ENCODE results near the gene ABTB2. TPM values are rescaled to one million over a fixed set of nuclear protein-coding genes. Genes with fewer than 3 reads are reported as not detected.

ABTB2 gene
- polyA plus RNA-seq, 2 of the 4 experiments (the other 2 are of a cell fraction), result 8.9 to 15.4 TPM

DNA sequence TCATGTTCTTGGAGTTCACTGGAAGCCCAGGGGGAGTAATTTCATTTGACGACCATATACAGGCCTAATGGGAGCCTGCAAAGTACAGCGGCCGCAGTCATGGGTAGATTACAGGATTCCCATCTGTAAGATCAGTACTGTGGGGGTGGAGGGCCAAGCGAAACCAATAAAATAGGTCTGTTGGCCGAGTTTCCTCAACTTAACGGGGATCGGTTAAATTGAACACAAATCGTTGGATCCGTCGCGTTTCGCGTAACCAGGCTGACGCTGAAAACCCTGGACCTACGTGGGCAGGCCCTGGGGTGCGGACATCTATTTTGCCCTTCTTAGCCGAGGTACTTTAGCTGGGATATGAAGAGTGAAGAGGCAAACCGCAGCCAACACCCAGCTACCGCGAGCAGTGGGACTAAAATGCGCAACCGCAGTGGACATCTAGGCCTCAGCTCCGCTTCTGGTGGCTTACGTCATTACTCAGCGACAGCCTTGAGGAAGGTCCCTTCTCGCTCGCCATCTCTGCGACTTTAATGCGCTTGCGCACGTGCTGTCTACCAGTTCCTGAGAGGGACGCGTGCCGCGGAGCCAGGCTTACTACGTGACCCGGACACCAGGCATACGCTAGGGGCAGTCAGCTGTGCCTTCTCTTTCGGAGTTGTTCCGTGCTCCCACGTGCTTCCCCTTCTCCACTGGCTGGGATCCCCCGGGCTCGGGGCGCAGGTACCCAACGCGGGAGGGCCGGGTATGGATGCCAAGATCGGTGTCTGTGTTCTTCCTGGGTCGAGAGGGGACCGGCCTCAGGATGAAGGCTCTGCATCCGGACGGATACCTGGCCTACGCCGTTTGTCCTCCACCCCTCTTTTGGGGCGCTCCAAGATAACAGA lies 252.5 kb downstream of the ABTB2 start, which contains the start of gene NAT10 (continued):
- TF ChIP-seq, protein P1, sequence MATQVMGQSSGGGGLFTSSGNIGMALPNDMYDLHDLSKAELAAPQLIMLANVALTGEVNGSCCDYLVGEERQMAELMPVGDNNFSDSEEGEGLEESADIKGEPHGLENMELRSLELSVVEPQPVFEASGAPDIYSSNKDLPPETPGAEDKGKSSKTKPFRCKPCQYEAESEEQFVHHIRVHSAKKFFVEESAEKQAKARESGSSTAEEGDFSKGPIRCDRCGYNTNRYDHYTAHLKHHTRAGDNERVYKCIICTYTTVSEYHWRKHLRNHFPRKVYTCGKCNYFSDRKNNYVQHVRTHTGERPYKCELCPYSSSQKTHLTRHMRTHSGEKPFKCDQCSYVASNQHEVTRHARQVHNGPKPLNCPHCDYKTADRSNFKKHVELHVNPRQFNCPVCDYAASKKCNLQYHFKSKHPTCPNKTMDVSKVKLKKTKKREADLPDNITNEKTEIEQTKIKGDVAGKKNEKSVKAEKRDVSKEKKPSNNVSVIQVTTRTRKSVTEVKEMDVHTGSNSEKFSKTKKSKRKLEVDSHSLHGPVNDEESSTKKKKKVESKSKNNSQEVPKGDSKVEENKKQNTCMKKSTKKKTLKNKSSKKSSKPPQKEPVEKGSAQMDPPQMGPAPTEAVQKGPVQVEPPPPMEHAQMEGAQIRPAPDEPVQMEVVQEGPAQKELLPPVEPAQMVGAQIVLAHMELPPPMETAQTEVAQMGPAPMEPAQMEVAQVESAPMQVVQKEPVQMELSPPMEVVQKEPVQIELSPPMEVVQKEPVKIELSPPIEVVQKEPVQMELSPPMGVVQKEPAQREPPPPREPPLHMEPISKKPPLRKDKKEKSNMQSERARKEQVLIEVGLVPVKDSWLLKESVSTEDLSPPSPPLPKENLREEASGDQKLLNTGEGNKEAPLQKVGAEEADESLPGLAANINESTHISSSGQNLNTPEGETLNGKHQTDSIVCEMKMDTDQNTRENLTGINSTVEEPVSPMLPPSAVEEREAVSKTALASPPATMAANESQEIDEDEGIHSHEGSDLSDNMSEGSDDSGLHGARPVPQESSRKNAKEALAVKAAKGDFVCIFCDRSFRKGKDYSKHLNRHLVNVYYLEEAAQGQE (IDR thresholded peaks at IDR 0.05), result peak; percentile 61
- no peak for TF ChIP-seq NR3C1 (IDR thresholded peaks at IDR 0.05)
- TF ChIP-seq TFCP2L1 (CRISPR knock-in tag; IDR thresholded peaks at IDR 0.05), result peak; percentile 89
- peak; percentile 86 for TF ChIP-seq RARB (CRISPR knock-in tag; IDR thresholded peaks at IDR 0.05)
- TF ChIP-seq HEYL (CRISPR knock-in tag; IDR thresholded peaks at IDR 0.05), result no peak
- no peak for TF ChIP-seq CEBPB (IDR thresholded peaks at IDR 0.05)
- peak; percentile 74 for TF ChIP-seq CHD2 (IDR thresholded peaks at IDR 0.05; ENCODE audit: low read length, partially characterized antibody)
- TF ChIP-seq ELK1 (IDR thresholded peaks at IDR 0.05; ENCODE audit: low read depth, low read length), result no peak
- TF ChIP-seq SMC3 (IDR thresholded peaks at IDR 0.05), result 0 out of 3 replicates have a peak, but pooled peaks have one; percentile 23
- TF ChIP-seq MAFK (IDR thresholded peaks at IDR 0.05; ENCODE audit: partially characterized antibody), result no peak
- TF ChIP-seq, protein P2, sequence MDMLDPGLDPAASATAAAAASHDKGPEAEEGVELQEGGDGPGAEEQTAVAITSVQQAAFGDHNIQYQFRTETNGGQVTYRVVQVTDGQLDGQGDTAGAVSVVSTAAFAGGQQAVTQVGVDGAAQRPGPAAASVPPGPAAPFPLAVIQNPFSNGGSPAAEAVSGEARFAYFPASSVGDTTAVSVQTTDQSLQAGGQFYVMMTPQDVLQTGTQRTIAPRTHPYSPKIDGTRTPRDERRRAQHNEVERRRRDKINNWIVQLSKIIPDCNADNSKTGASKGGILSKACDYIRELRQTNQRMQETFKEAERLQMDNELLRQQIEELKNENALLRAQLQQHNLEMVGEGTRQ (IDR thresholded peaks at IDR 0.05), result peak; percentile 81
- TF ChIP-seq E2F6 (IDR thresholded peaks at IDR 0.05; ENCODE audit: borderline replicate concordance, low read depth), result 0 out of 2 replicates have a peak, but pooled peaks have one; percentile 22
- TF ChIP-seq JUN (IDR thresholded peaks at IDR 0.05), result peak; percentile 72 to 96; a peak in 4 of 5 replicates
- TF ChIP-seq CTCF (IDR thresholded peaks at IDR 0.05), result no peak
- TF ChIP-seq HOXB5 (CRISPR knock-in tag; IDR thresholded peaks at IDR 0.05), result 0 out of 2 replicates have a peak, but pooled peaks have one; percentile 65
- TF ChIP-seq ZC3H11A (IDR thresholded peaks at IDR 0.05), result no peak; the same call in 1 of the 2 replicates
- peak; percentile 80 for TF ChIP-seq PHF8 (IDR thresholded peaks at IDR 0.05; ENCODE audit: borderline replicate concordance, low read depth)
- TF ChIP-seq RNF2 (IDR thresholded peaks at IDR 0.05; ENCODE audit: borderline replicate concordance, low read depth), result no peak
- TF ChIP-seq FOSB (CRISPR knock-in tag; IDR thresholded peaks at IDR 0.05), result peak; percentile 84; the same call in 1 of the 2 replicates
- no peak for TF ChIP-seq HOXB13 (CRISPR knock-in tag; IDR thresholded peaks at IDR 0.05; ENCODE audit: low read depth)
- TF ChIP-seq, protein P3, sequence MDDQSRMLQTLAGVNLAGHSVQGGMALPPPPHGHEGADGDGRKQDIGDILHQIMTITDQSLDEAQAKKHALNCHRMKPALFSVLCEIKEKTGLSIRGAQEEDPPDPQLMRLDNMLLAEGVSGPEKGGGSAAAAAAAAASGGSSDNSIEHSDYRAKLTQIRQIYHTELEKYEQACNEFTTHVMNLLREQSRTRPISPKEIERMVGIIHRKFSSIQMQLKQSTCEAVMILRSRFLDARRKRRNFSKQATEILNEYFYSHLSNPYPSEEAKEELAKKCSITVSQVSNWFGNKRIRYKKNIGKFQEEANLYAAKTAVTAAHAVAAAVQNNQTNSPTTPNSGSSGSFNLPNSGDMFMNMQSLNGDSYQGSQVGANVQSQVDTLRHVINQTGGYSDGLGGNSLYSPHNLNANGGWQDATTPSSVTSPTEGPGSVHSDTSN (IDR thresholded peaks at IDR 0.05), result no peak; the same call in 1 of the 2 replicates
- peak; percentile 99 for TF ChIP-seq MAX (IDR thresholded peaks at IDR 0.05)
- TF ChIP-seq KDM5A (IDR thresholded peaks at IDR 0.05), result peak; percentile 67; the same call in 1 of the 2 replicates
- TF ChIP-seq ATOH8 (CRISPR knock-in tag; IDR thresholded peaks at IDR 0.05; ENCODE audit: low read depth), result no peak
- TF ChIP-seq ZSCAN20 (CRISPR knock-in tag; IDR thresholded peaks at IDR 0.05), result no peak
- TF ChIP-seq CBX2 (IDR thresholded peaks at IDR 0.05; ENCODE audit: borderline replicate concordance, low read depth), result no peak
- TF ChIP-seq EHMT2 (IDR thresholded peaks at IDR 0.05; ENCODE audit: low read depth), result no peak
- TF ChIP-seq POLR2A (IDR thresholded peaks at IDR 0.05; ENCODE audit: low read length), result peak; percentile 87
- no peak for TF ChIP-seq MAZ (IDR thresholded peaks at IDR 0.05; ENCODE audit: borderline replicate concordance, low read depth, low read length)
- peak; percentile 97 for TF ChIP-seq POLR2AphosphoS2 (conservative IDR thresholded peaks at IDR 0.05; ENCODE audit: low read length)
- TF ChIP-seq HOXA7 (CRISPR knock-in tag; IDR thresholded peaks at IDR 0.05), result peak; percentile 97

Measured in A549 (cell line).